MCF 10A (cell line): ENCODE data around the gene CASR. TPM values are rescaled to one million over a fixed set of nuclear protein-coding genes. Genes with fewer than 3 reads are reported as not detected.

ENCODE experiments used
- BruUV-seq: library from RNA; stranded (reverse); fragments of 400-500 nt; replicated peaks from 2 replicates; lab custom pipeline; 2021; lab: Mats Ljungman, UMichigan
- CTCF ChIA-PET: fragments of 300-600 bp; sonication (Branson Sonifier 250); formaldehyde crosslinking; extraction: SDS; loops from one replicate; lab custom pipeline; 2021; ENCODE audit warnings: antibody characterized with exemption, inconsistent platforms; lab: Yijun Ruan, JAX
- POLR2A ChIA-PET: fragments of 300-600, 350-650 bp; sonication (Branson Sonifier 250); formaldehyde crosslinking; extraction: SDS; loops from one replicate; lab custom pipeline; 2020; ENCODE audit warnings: antibody characterized with exemption, inconsistent platforms; lab: Yijun Ruan, JAX
- DNase-seq: peaks from one replicate; pipeline ENCODE4 v3.0.0-alpha.2; 2018; ENCODE audit not compliant: unreplicated experiment
- H3K27ac Mint-ChIP-seq: one replicate; pipeline ENCODE4 v1.8.0; 2022; ENCODE audit warnings: mild to moderate bottlenecking, low read depth, mixed read lengths; ENCODE audit not compliant: unreplicated experiment
- H3K27me3 Mint-ChIP-seq: one replicate; pipeline ENCODE4 v1.8.0; 2022; ENCODE audit warnings: mixed read lengths; ENCODE audit not compliant: insufficient read depth, unreplicated experiment
- H3K36me3 Mint-ChIP-seq: one replicate; pipeline ENCODE4 v1.8.0; 2022; ENCODE audit warnings: mild to moderate bottlenecking, moderate library complexity, mixed read lengths; ENCODE audit not compliant: insufficient read depth, unreplicated experiment
- H3K4me1 Mint-ChIP-seq: one replicate; pipeline ENCODE4 v1.8.0; 2022; ENCODE audit warnings: mixed read lengths; ENCODE audit not compliant: insufficient read depth, unreplicated experiment
- H3K4me3 Mint-ChIP-seq: one replicate; pipeline ENCODE4 v1.8.0; 2022; ENCODE audit warnings: mild to moderate bottlenecking, moderate library complexity, mixed read lengths; ENCODE audit not compliant: unreplicated experiment
- H3K9me3 Mint-ChIP-seq: one replicate; pipeline ENCODE4 v1.8.0; 2022; ENCODE audit warnings: mixed read lengths; ENCODE audit not compliant: unreplicated experiment
- intact Hi-C: fragments of 100-400 bp; cut with micrococcal nuclease; formaldehyde crosslinking; loops from 2 replicates; pipeline ENCODE4 v1.14.1; 2022
- total RNA-seq: library from RNA; stranded (reverse); gene quantifications from 2 replicates; pipeline ENCODE4 v1.2.3, GENCODE V29; 2022
- TF ChIP-seq, protein P1 (sequence below): fragments of 200-600 bp; IDR thresholded peaks from one replicate; pipeline ENCODE4 v1.8.0; 2022; ENCODE audit warnings: antibody characterized with exemption, mild to moderate bottlenecking; ENCODE audit not compliant: unreplicated experiment

CASR gene
- total RNA-seq, 1 experiment from 2014 or later = not detected

DNA sequence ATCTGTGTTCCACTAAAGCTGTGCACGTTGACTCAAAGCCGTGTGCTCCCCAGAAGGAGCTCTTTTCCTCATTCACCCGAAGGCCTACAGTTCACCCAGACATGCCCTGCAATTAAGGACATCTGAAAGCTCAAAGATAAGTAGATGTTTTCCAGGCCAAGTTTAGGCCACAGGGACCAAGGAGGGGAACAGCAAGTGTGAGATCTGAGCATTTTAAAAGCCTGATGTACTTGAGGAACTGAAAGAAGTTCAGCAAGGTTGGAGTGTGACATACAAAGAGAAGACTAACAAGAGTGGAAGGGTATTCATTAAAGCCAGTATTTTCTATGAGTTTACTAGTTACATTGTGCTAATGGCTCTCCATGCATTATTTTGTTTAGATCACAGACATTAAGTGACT, 68.0 kb downstream of the CASR start:
- H3K4me1 Mint-ChIP-seq = no peaks in the 10 kb centered on the region
- H3K9me3 Mint-ChIP-seq = no peaks in the 10 kb centered on the region
- H3K27me3 Mint-ChIP-seq = no peaks in the 10 kb centered on the region
- intact Hi-C loops = loop anchor here (10.0 kb wide), 1 partner anchor 417 kb away; the partner anchor contains the start of genes EAF2 and IQCB1
- TF ChIP-seq, protein P1, sequence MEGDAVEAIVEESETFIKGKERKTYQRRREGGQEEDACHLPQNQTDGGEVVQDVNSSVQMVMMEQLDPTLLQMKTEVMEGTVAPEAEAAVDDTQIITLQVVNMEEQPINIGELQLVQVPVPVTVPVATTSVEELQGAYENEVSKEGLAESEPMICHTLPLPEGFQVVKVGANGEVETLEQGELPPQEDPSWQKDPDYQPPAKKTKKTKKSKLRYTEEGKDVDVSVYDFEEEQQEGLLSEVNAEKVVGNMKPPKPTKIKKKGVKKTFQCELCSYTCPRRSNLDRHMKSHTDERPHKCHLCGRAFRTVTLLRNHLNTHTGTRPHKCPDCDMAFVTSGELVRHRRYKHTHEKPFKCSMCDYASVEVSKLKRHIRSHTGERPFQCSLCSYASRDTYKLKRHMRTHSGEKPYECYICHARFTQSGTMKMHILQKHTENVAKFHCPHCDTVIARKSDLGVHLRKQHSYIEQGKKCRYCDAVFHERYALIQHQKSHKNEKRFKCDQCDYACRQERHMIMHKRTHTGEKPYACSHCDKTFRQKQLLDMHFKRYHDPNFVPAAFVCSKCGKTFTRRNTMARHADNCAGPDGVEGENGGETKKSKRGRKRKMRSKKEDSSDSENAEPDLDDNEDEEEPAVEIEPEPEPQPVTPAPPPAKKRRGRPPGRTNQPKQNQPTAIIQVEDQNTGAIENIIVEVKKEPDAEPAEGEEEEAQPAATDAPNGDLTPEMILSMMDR = no peak
- POLR2A ChIA-PET = no interaction called here
- H3K27ac Mint-ChIP-seq = no peak overlapping the region
- H3K4me3 Mint-ChIP-seq = no peak overlapping the region
- CTCF ChIA-PET = no interaction called here
- H3K36me3 Mint-ChIP-seq = no peaks in the 10 kb centered on the region
- DNase-seq = no peak
- BruUV-seq = no TSS peak

DNA sequence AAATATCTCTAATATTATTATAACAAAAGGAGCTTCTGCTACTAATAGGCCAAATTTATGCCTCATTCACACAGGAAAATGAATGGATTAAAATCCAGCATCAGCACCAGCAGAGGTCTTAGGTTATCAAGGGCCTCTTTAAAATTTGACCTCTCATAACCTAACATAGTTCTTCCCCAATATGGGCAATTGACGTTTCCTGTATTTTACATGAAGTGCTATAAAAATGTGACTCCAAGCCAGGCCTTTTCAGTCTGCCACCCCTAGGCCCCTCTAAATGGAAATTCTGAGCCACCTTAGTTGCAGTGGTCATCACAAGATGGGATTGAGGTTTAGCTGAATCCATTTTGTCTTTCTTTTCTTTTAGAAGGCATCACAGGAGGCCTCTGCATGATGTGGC, 70.1 kb downstream of the CASR start:
- BruUV-seq = no TSS peak
- POLR2A ChIA-PET = interaction anchor here (0.7 kb wide), 1 partner anchor 50 kb away, joined by 3 read pairs; no protein-coding TSS in a partner anchor
- Mint-ChIP-seq H3K27me3 (no peaks in the 10 kb centered on the region), H3K4me1 (no peaks in the 10 kb centered on the region), H3K36me3 (no peaks in the 10 kb centered on the region), H3K27ac (no peak overlapping the region), H3K9me3 (no peaks in the 10 kb centered on the region), H3K4me3 (no peak overlapping the region)
- TF ChIP-seq, protein P1 = no peak
- intact Hi-C loops = loop anchor here (10.0 kb wide), 1 partner anchor 419 kb away; the partner anchor contains the start of genes EAF2 and IQCB1
- DNase-seq = no peak
- CTCF ChIA-PET = interaction anchor here (0.6 to 1.2 kb wide), 3 partner anchors 11 to 106 kb away, joined by 3 read pairs; no protein-coding TSS in a partner anchor

DNA sequence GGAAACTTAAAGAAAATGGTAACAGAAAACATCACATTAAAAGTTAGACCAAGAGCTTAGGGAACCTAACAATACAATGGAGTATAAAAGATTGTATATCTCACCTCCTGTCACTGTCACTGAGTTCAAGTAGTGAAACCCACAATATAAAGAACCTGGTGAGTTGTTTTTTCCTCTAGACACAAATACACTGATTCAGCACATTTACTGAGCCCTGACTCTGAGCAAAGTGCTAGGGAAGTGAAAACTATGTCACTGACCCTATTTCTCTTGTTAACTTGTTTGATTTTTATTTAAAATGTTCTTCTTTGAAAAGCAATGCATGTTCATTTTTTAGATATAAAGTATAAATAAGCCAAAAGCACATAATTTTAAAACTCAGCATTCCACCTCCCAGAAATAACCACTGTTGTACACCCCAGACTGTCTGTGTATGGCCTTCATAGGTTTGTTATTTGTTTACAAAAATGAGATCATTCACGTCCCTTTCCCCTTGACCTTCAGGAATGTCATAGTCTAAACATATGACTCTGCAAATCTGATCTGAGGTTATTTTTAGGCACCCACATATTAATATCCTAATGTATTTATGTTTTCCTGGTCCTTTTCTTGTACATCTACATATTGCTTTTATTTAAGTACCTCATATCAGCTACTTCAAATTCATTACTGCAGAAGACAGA, 72.4 kb downstream of the CASR start:
- Mint-ChIP-seq H3K9me3 (no peaks in the 10 kb centered on the region), H3K36me3 (no peaks in the 10 kb centered on the region), H3K27ac (no peak overlapping the region), H3K4me1 (no peaks in the 10 kb centered on the region), H3K4me3 (no peak overlapping the region), H3K27me3 (no peaks in the 10 kb centered on the region)
- no peak for DNase-seq
- CTCF ChIA-PET = interaction anchor here (0.5 to 1.8 kb wide), 10 partner anchors 8 to 708 kb away, joined by 3 to 7 read pairs (median 3); no protein-coding TSS in a partner anchor
- BruUV-seq = no TSS peak
- TF ChIP-seq, protein P1 = no peak
- intact Hi-C loops = loop anchor here (10.0 kb wide), 1 partner anchor 421 kb away; the partner anchor contains the start of genes EAF2 and IQCB1
- POLR2A ChIA-PET = interaction anchor here (0.8 to 1.0 kb wide), 2 partner anchors 80 to 154 kb away, joined by 3 read pairs; no protein-coding TSS in a partner anchor

- intact Hi-C loops = loop anchor here (1.0 to 10.0 kb wide), 4 partner anchors 99 to 712 kb away; partner anchors contain the start of genes EAF2 and IQCB1
- Mint-ChIP-seq H3K9me3 (no peaks in the 10 kb centered on the region), H3K4me3 (no peak overlapping the region), H3K4me1 (no peaks in the 10 kb centered on the region), H3K36me3 (no peaks in the 10 kb centered on the region), H3K27me3 (no peaks in the 10 kb centered on the region), H3K27ac (no peak overlapping the region)
- ChIA-PET POLR2A (interaction anchor here (1.0 to 1.4 kb wide), 3 partner anchors 19 to 713 kb away, joined by 3 to 4 read pairs (median 3); partner anchors contain the start of gene POLQ), CTCF (interaction anchor here (0.6 to 3.4 kb wide), 8 partner anchors 127 to 711 kb away, joined by 3 to 36 read pairs (median 3); no protein-coding TSS in a partner anchor)
- no TSS peak for BruUV-seq
- DNase-seq = no peak
- TF ChIP-seq, protein P1 = no peak
These were observed 74.3 kb downstream of the CASR start for GRCh38 chr3:122257644-122258364.
